HepG2 (cell line): ENCODE measurements around the gene KLHL8.

Experiments used
- EZH2 ChIP-seq: conservative IDR thresholded peaks from 2 replicates; pipeline ENCODE4 v1.6.1; 2012; ENCODE audit warnings: mild to moderate bottlenecking, low read depth, low read length, moderate library complexity
- ZNF256 ChIP-seq: sonication (generic); formaldehyde crosslinking; conservative IDR thresholded peaks from 2 replicates; pipeline ENCODE4 v1.4.0; 2020; ENCODE audit warnings: missing genetic modification reagents
- TF ChIP-seq, protein P1 (sequence below): sonication (generic); formaldehyde crosslinking; IDR thresholded peaks from 2 replicates; pipeline ENCODE4 v1.5.0; 2020; ENCODE audit warnings: mild to moderate bottlenecking, missing genetic modification reagents, moderate library complexity

DNA sequence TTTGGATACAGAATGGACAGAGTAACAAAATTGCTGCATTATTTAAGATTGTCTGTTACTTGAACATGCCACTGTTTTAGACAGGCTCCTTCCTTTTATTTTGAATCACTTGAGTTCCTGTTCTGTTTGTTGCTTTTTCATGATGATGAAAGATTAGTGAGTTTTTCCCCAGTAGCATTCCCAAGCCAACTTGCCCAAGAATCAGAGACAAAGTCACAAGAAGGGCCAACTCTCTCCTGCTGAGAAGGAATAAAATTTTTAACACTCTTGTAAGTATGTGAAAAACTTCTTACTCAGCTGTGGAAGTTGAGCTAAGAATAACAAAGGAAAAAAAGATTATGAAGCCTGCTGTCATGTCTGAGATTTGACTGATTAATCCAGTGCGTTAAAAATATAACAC, 104.2 kb downstream of the KLHL8 start:
- TF ChIP-seq, protein P1, sequence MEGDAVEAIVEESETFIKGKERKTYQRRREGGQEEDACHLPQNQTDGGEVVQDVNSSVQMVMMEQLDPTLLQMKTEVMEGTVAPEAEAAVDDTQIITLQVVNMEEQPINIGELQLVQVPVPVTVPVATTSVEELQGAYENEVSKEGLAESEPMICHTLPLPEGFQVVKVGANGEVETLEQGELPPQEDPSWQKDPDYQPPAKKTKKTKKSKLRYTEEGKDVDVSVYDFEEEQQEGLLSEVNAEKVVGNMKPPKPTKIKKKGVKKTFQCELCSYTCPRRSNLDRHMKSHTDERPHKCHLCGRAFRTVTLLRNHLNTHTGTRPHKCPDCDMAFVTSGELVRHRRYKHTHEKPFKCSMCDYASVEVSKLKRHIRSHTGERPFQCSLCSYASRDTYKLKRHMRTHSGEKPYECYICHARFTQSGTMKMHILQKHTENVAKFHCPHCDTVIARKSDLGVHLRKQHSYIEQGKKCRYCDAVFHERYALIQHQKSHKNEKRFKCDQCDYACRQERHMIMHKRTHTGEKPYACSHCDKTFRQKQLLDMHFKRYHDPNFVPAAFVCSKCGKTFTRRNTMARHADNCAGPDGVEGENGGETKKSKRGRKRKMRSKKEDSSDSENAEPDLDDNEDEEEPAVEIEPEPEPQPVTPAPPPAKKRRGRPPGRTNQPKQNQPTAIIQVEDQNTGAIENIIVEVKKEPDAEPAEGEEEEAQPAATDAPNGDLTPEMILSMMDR (CRISPR knock-in tag) = no peak
- TF ChIP-seq ZNF256 (CRISPR knock-in tag) (no peak), EZH2 (no peak)
